OCI-LY7 (cell line): ENCODE data around the gene SCFD2. TPM values are rescaled to one million over a fixed set of nuclear protein-coding genes. Genes with fewer than 3 reads are reported as not detected.
A peak's percentile ranks its signal among the peaks of the same experiment; 100 is the strongest.

ENCODE experiments used
- BruUV-seq: library from RNA; stranded (reverse); fragments of 400-500 nt; replicated peaks from 2 replicates; lab custom pipeline; 2021; lab: Mats Ljungman, UMichigan
- CTCF ChIA-PET: fragments of 300-600 bp; sonication (Branson Sonifier 250); formaldehyde crosslinking; loops from one replicate; lab custom pipeline; 2022; ENCODE audit warnings: antibody characterized with exemption; ENCODE audit not compliant: unreplicated experiment; lab: Charles Lee
- POLR2A ChIA-PET: fragments of 300-600 bp; sonication (Branson Sonifier 250); formaldehyde crosslinking; loops from one replicate; lab custom pipeline; 2022; ENCODE audit warnings: antibody characterized with exemption; lab: Charles Lee
- DNase-seq: peaks from one replicate; pipeline ENCODE4 v3.0.0-alpha.2; 2015; ENCODE audit warnings: low spot score
- H2AFZ ChIP-seq: fragments of 200-600 bp; sonication (generic), shearing (Covaris generic); 2 replicates; pipeline ENCODE4 v1.6.1; 2014; ENCODE audit warnings: mild to moderate bottlenecking, antibody characterized with exemption, low read length, moderate library complexity
- H3K27ac ChIP-seq: fragments of 200-600 bp; sonication (generic); 2 replicates; pipeline ENCODE4 v1.5.1; 2014; ENCODE audit warnings: mixed run types, low read depth, mild to moderate bottlenecking, moderate library complexity, low read length, inconsistent platforms; ENCODE audit not compliant: poor library complexity, severe bottlenecking
- H3K36me3 ChIP-seq: fragments of 200-600 bp; sonication (generic); 2 replicates; pipeline ENCODE4 v1.6.1; 2014; ENCODE audit warnings: mild to moderate bottlenecking, antibody characterized with exemption, low read length, moderate library complexity, mixed read lengths; ENCODE audit not compliant: insufficient read depth
- H3K4me1 ChIP-seq: fragments of 200-600 bp; sonication (generic); 2 replicates; pipeline ENCODE4 v1.5.1; 2014; ENCODE audit warnings: mild to moderate bottlenecking, low read length; ENCODE audit not compliant: insufficient read depth, poor library complexity, severe bottlenecking
- H3K4me2 ChIP-seq: fragments of 200-600 bp; sonication (generic); 2 replicates; pipeline ENCODE4 v1.6.1; 2014; ENCODE audit warnings: mild to moderate bottlenecking, low read length
- H3K4me3 ChIP-seq: fragments of 200-600 bp; sonication (generic); 2 replicates; pipeline ENCODE4 v1.5.1; 2014; ENCODE audit warnings: mild to moderate bottlenecking, low read depth, low read length; ENCODE audit not compliant: poor library complexity, severe bottlenecking
- H3K79me2 ChIP-seq: fragments of 200-600 bp; sonication (generic); 2 replicates; pipeline ENCODE4 v1.6.1; 2016; ENCODE audit warnings: low read depth, mild to moderate bottlenecking, low read length, moderate library complexity, mixed read lengths; ENCODE audit not compliant: insufficient read depth
- H3K9me2 ChIP-seq: fragments of 200-600 bp; sonication (generic); 2 replicates; pipeline ENCODE4 v1.6.1; 2016; ENCODE audit warnings: mild to moderate bottlenecking, low read length, mixed read lengths; ENCODE audit not compliant: insufficient read depth
- H3K9me3 ChIP-seq: fragments of 200-600 bp; sonication (generic); 2 replicates; pipeline ENCODE4 v1.6.1; 2014; ENCODE audit warnings: mild to moderate bottlenecking, mixed run types, low read length, mixed read lengths
- H4K20me1 ChIP-seq: fragments of 200-600 bp; sonication (generic); 2 replicates; pipeline ENCODE4 v1.6.1; 2014; ENCODE audit warnings: mild to moderate bottlenecking, antibody characterized with exemption, low read length, moderate library complexity, mixed read lengths; ENCODE audit not compliant: insufficient read depth
- CTCF ChIP-seq: fragments of 200-600 bp; sonication (generic); conservative IDR thresholded peaks from 2 replicates; pipeline ENCODE4 v1.5.1; 2014; ENCODE audit warnings: mild to moderate bottlenecking, antibody characterized with exemption, low read length, moderate library complexity, mixed read lengths
- EZH2phosphoT487 ChIP-seq: fragments of 200-600 bp; sonication (generic); IDR thresholded peaks from 2 replicates; pipeline ENCODE4 v1.6.1; 2018; ENCODE audit warnings: low read depth, borderline replicate concordance, mild to moderate bottlenecking, mixed run types, antibody characterized with exemption, low read length, moderate library complexity, mixed read lengths
- intact Hi-C: fragments of 100-400 bp; cut with micrococcal nuclease; formaldehyde crosslinking; loops from one replicate; pipeline ENCODE4 v1.10.0; 2022; ENCODE audit not compliant: unreplicated experiment
- total RNA-seq, 2 experiments: library from RNA; depleted of rRNA in 1 of 2; stranded (reverse); fragments of >200 nt in 1 of 2; shearing (Covaris generic) in 1 of 2; gene quantifications; 2 replicates each; pipeline ENCODE4 v1.2.3, GENCODE V29; 2014 to 2022

The SCFD2 gene
- total RNA-seq, 2 experiments from 2014 or later: 27.2 to 52.0 TPM

GRCh38 chr4:53016099-53016820 is 349.6 kb downstream of the SCFD2 start:
- intact Hi-C loops: loop anchor here (10.0 kb wide), 1 partner anchor 1219 kb away; no protein-coding TSS in a partner anchor
- H3K36me3 ChIP-seq: no peaks in the 10 kb centered on the region

GRCh38 chr4:53015681-53016080 is 350.2 kb downstream of the SCFD2 start:
- H3K4me1 ChIP-seq: no peaks in the 10 kb centered on the region
- no peaks in the 10 kb centered on the region for H3K79me2 ChIP-seq
- no TSS peak for BruUV-seq
- DNase-seq: peak; percentile 42
- no peaks in the 10 kb centered on the region for H3K9me2 ChIP-seq
- H3K4me2 ChIP-seq: no peak overlapping the region
- H3K27ac ChIP-seq: no peak overlapping the region
- H3K4me3 ChIP-seq: no peak overlapping the region
- H3K36me3 ChIP-seq: no peaks in the 10 kb centered on the region
- H3K9me3 ChIP-seq: no peaks in the 10 kb centered on the region
- H4K20me1 ChIP-seq: no peaks in the 10 kb centered on the region
- TF ChIP-seq CTCF: peak; percentile 83
- TF ChIP-seq EZH2phosphoT487: no peak
- CTCF ChIA-PET: no interaction called here
- intact Hi-C loops: loop anchor here (10.0 kb wide), 1 partner anchor 1219 kb away; no protein-coding TSS in a partner anchor
- H2AFZ ChIP-seq: no peak overlapping the region
- POLR2A ChIA-PET: interaction anchor here (0.5 kb wide), 1 partner anchor 398 kb away, joined by 3 read pairs; no protein-coding TSS in a partner anchor

More at GRCh38 chr4:53016099-53016820, 349.6 kb downstream of the SCFD2 start:
- Histone ChIP-seq H3K4me2 (no peak overlapping the region), H3K9me2 (no peaks in the 10 kb centered on the region), H3K79me2 (no peaks in the 10 kb centered on the region), H3K4me1 (no peaks in the 10 kb centered on the region), H3K27ac (no peak overlapping the region), H3K4me3 (no peak overlapping the region), H4K20me1 (no peaks in the 10 kb centered on the region), H2AFZ (no peak overlapping the region), H3K9me3 (no peaks in the 10 kb centered on the region)
- TF ChIP-seq CTCF (no peak), EZH2phosphoT487 (no peak)
- DNase-seq: no peak
- POLR2A ChIA-PET: no interaction called here
- no TSS peak for BruUV-seq
- CTCF ChIA-PET: no interaction called here

GRCh38 chr4:53014881-53015280 is 351.0 kb downstream of the SCFD2 start:
- Histone ChIP-seq H3K9me2 (no peaks in the 10 kb centered on the region), H3K79me2 (no peaks in the 10 kb centered on the region), H3K4me1 (no peaks in the 10 kb centered on the region), H4K20me1 (no peaks in the 10 kb centered on the region), H3K4me2 (no peak overlapping the region), H3K36me3 (no peaks in the 10 kb centered on the region), H3K4me3 (no peak overlapping the region), H2AFZ (no peak overlapping the region), H3K9me3 (no peaks in the 10 kb centered on the region), H3K27ac (no peak overlapping the region)
- CTCF ChIA-PET: no interaction called here
- no TSS peak for BruUV-seq
- TF ChIP-seq EZH2phosphoT487 (no peak), CTCF (no peak)
- POLR2A ChIA-PET: no interaction called here
- intact Hi-C loops: loop anchor here (10.0 kb wide), 1 partner anchor 1220 kb away; no protein-coding TSS in a partner anchor
- DNase-seq: no peak
